Liver (tissue), 9 donors: Measurements from ENCODE around the gene DNAI4. TPM values are rescaled to one million over a fixed set of nuclear protein-coding genes. Genes with fewer than 3 reads are reported as not detected.
A peak's percentile ranks its signal among the peaks of the same experiment; 100 is the strongest.

Experiments
- DNase-seq: peaks from one replicate; pipeline ENCODE4 v3.0.0-alpha.2; 2017; ENCODE audit warnings: low spot score
- H3K27ac ChIP-seq, 2 donors: one replicate each; pipeline ENCODE4 v1.7.0; 2013; ENCODE audit warnings: inconsistent platforms in 2 of 2, low read length in 2 of 2, control low read depth in 1 of 2, low read depth in 1 of 2, mild to moderate bottlenecking in 1 of 2
- H3K27me3 ChIP-seq, 4 donors: one replicate each; pipeline versions ENCODE4 v1.6.1 to v1.7.0; 2013; ENCODE audit warnings: low read length in 3 of 4, inconsistent platforms in 1 of 4, mild to moderate bottlenecking in 1 of 4, moderate library complexity in 1 of 4; ENCODE audit not compliant: control insufficient read depth in 4 of 4, insufficient read depth in 4 of 4
- H3K36me3 ChIP-seq, 4 donors: one replicate each; pipeline versions ENCODE4 v1.6.1 to v1.7.0; 2013; ENCODE audit warnings: low read length in 3 of 4, mild to moderate bottlenecking in 3 of 4, low read depth in 1 of 4, moderate library complexity in 1 of 4; ENCODE audit not compliant: control insufficient read depth in 4 of 4, insufficient read depth in 3 of 4
- H3K4me1 ChIP-seq, 4 donors: one replicate each; pipeline versions ENCODE4 v1.6.1 to v1.7.0; 2013; ENCODE audit warnings: low read length in 3 of 4, mild to moderate bottlenecking in 3 of 4, moderate library complexity in 1 of 4; ENCODE audit not compliant: control insufficient read depth in 4 of 4, insufficient read depth in 4 of 4
- H3K4me3 ChIP-seq, 3 donors: one replicate each; pipeline versions ENCODE4 v1.6.1 to v1.7.0; 2013; ENCODE audit warnings: low read length in 3 of 3, control low read depth in 1 of 3, low read depth in 1 of 3, mild to moderate bottlenecking in 1 of 3
- H3K9ac ChIP-seq, 2 donors: one replicate each; pipeline ENCODE4 v1.7.0; 2013; ENCODE audit warnings: low read length in 2 of 2, mild to moderate bottlenecking in 2 of 2, moderate library complexity in 2 of 2, control low read depth in 1 of 2, low read depth in 1 of 2
- H3K9me3 ChIP-seq, 4 donors: one replicate each; pipeline versions ENCODE4 v1.6.1 to v1.7.0; 2013; ENCODE audit warnings: low read length in 3 of 4; ENCODE audit not compliant: control insufficient read depth in 4 of 4
- EGR1 ChIP-seq, 2 donors: IDR thresholded peaks; 2 replicates each; pipeline ENCODE4 v1.6.1; 2016 to 2018; ENCODE audit warnings: antibody characterized with exemption in 2 of 2, low read depth in 2 of 2
- FOXA1 ChIP-seq: IDR thresholded peaks from 2 replicates; pipeline ENCODE4 v1.6.1; 2016; ENCODE audit warnings: antibody characterized with exemption
- FOXA2 ChIP-seq: IDR thresholded peaks from 2 replicates; pipeline ENCODE4 v1.6.1; 2016; ENCODE audit warnings: antibody characterized with exemption
- HNF4A ChIP-seq, 2 donors: conservative IDR thresholded peaks; 2 replicates each; pipeline ENCODE4 v1.6.1; 2016; ENCODE audit warnings: antibody characterized with exemption in 2 of 2, mild to moderate bottlenecking in 2 of 2
- HNF4G ChIP-seq: IDR thresholded peaks from 2 replicates; pipeline ENCODE4 v1.6.1; 2016; ENCODE audit warnings: antibody characterized with exemption
- JUND ChIP-seq, 2 donors: IDR thresholded peaks; 2 replicates each; pipeline ENCODE4 v1.6.1; 2016; ENCODE audit warnings: antibody characterized with exemption in 2 of 2
- NR2F2 ChIP-seq: IDR thresholded peaks from 2 replicates; pipeline ENCODE4 v1.6.1; 2016; ENCODE audit warnings: antibody characterized with exemption
- RAD21 ChIP-seq, 2 donors: IDR thresholded peaks; 2 replicates each; pipeline ENCODE4 v1.6.1; 2016; ENCODE audit warnings: antibody characterized with exemption in 2 of 2, mild to moderate bottlenecking in 2 of 2
- RXRA ChIP-seq, 2 donors: IDR thresholded peaks; 2 replicates each; pipeline ENCODE4 v1.6.1; 2017 to 2018; ENCODE audit warnings: antibody characterized with exemption in 2 of 2, mild to moderate bottlenecking in 1 of 2
- SP1 ChIP-seq: IDR thresholded peaks from 2 replicates; pipeline ENCODE4 v1.6.1; 2018; ENCODE audit warnings: antibody characterized with exemption, mild to moderate bottlenecking
- TAF1 ChIP-seq: conservative IDR thresholded peaks from 2 replicates; pipeline ENCODE4 v1.6.1; 2016; ENCODE audit warnings: antibody characterized with exemption, mild to moderate bottlenecking
- YY1 ChIP-seq: IDR thresholded peaks from 2 replicates; pipeline ENCODE4 v1.6.1; 2016; ENCODE audit warnings: antibody characterized with exemption, mild to moderate bottlenecking
- WGBS: extraction: QIAGEN DNeasy Blood & Tissue Kit; methylation state at CpG from one replicate; pipeline ENCODE4 v1.1.7; 2013; 5-methylcytosine and 5-hydroxymethylcytosine counted together
- polyA plus RNA-seq, 2 donors: library from polyadenylated mRNA; stranded (reverse) in 1 of 2; unstranded in 1 of 2; fragments of 200-250 nt in 1 of 2; fragments of >200 nt in 1 of 2; fragmentation: Nextera tagmentation in 1 of 2; extraction: Ambion mirVana in 1 of 2; gene quantifications; one replicate each; pipeline versions ENCODE4 v1.2.1 to v1.2.3, GENCODE V29; 2013 to 2015
- total RNA-seq, 2 donors: library from RNA; depleted of rRNA; stranded (reverse); fragments of >200 nt; gene quantifications; one replicate each; pipeline ENCODE4 v1.2.3, GENCODE V29; 2014
- TF ChIP-seq, protein P1 (sequence below): IDR thresholded peaks from 2 replicates; pipeline ENCODE4 v1.6.1; 2016; ENCODE audit warnings: antibody characterized with exemption
- TF ChIP-seq, protein P2 (sequence below): fragments of 150-350 bp; IDR thresholded peaks from 2 replicates; pipeline ENCODE4 v1.5.1; 2017; ENCODE audit warnings: improper control_type of control experiment, low read depth, low read length; ENCODE audit not compliant: missing input control
- TF ChIP-seq, protein P3 (sequence below): IDR thresholded peaks from 2 replicates; pipeline ENCODE4 v1.6.1; 2016; ENCODE audit warnings: antibody characterized with exemption
- TF ChIP-seq, protein P4 (sequence below): IDR thresholded peaks from 2 replicates; pipeline ENCODE4 v1.6.1; 2016; ENCODE audit warnings: antibody characterized with exemption, mild to moderate bottlenecking
- donor health status: healthy.
- donor health status: healthy.
- donor health status: healthy.
- donor health status: healthy.
- donor health status: healthy.

The DNAI4 gene
- total and polyA plus RNA-seq, 4 donors, result 0.42 to 1.8 (median 0.84) TPM

DNA sequence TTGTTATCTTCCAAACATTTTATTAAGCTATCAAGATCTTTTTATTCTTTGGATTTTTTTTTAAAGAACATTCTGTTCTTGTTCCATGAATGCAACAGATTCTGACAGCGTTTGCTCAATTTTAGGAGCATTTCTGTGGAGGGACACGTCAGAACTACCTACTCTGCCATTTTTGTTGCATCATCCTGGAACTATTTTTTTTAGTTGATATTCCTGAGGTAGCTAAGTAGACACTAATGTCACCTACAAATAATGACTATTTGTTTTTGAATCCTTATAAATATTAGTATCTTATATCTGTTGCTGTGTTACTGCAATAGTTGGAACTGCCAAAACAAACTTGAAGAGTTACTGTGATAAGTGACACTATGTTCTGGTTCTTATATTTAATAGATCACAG lies 57.2 kb downstream of the DNAI4 start:
- WGBS, result 82% methylated on average over 2 of the region's 2 CpGs

DNA sequence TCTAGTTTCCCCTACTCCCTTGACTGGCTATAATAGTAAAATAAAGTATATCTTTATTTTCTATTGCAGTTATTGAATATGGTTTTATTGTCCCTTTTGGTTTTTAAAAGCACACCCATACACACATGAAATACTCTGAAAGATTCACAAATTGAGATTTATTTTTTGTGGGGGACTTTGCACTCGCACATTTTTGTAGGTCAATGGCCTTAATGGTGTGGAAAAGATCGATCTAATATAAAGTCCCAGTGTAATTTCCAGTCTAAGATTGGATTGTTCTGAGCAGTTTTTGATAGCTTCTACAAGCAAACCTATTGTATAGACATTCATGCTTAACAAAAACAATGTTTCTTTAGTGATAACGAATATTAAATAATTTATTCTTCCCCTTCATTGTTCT lies 64.1 kb downstream of the DNAI4 start:
- Histone ChIP-seq H3K4me3 (no peak overlapping the region), H3K27ac (no peak overlapping the region), H3K36me3 (no peaks in the 10 kb centered on the region), H3K27me3 (no peaks in the 10 kb centered on the region), H3K9me3 (no peaks in the 10 kb centered on the region), H3K4me1 (peaks cover 0 to 4% (median 0%) of the 10 kb centered on the region in 4 donors), H3K9ac (no peak overlapping the region)
- 70% methylated on average over 3 of the region's 3 CpGs for WGBS
- DNase-seq, result no peak
- TF ChIP-seq HNF4A (conservative IDR thresholded peaks at IDR 0.05) (peak; percentile 42 to 51), RXRA (IDR thresholded peaks at IDR 0.05) (peak in 1 of 2 donors; percentile 37), FOXA1 (no peak)

More for the DNA sequence above, 57.2 kb downstream of the DNAI4 start:
- no peaks in the 10 kb centered on the region for H3K36me3 ChIP-seq
- no peak for DNase-seq
- H3K4me3 ChIP-seq, result no peak overlapping the region
- no peaks in the 10 kb centered on the region for H3K4me1 ChIP-seq
- H3K9ac ChIP-seq, result no peak overlapping the region
- no peaks in the 10 kb centered on the region for H3K9me3 ChIP-seq
- TF ChIP-seq FOXA1, result no peak
- TF ChIP-seq RAD21 (IDR thresholded peaks at IDR 0.05), result no peak
- TF ChIP-seq EGR1 (IDR thresholded peaks at IDR 0.05; ENCODE audit: low read depth in 2 of 2), result no peak
- no peak for TF ChIP-seq SP1
- TF ChIP-seq, protein P1, sequence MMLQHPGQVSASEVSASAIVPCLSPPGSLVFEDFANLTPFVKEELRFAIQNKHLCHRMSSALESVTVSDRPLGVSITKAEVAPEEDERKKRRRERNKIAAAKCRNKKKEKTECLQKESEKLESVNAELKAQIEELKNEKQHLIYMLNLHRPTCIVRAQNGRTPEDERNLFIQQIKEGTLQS, result no peak
- no peak for TF ChIP-seq YY1
- TF ChIP-seq, protein P2, sequence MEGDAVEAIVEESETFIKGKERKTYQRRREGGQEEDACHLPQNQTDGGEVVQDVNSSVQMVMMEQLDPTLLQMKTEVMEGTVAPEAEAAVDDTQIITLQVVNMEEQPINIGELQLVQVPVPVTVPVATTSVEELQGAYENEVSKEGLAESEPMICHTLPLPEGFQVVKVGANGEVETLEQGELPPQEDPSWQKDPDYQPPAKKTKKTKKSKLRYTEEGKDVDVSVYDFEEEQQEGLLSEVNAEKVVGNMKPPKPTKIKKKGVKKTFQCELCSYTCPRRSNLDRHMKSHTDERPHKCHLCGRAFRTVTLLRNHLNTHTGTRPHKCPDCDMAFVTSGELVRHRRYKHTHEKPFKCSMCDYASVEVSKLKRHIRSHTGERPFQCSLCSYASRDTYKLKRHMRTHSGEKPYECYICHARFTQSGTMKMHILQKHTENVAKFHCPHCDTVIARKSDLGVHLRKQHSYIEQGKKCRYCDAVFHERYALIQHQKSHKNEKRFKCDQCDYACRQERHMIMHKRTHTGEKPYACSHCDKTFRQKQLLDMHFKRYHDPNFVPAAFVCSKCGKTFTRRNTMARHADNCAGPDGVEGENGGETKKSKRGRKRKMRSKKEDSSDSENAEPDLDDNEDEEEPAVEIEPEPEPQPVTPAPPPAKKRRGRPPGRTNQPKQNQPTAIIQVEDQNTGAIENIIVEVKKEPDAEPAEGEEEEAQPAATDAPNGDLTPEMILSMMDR, result no peak
- TF ChIP-seq, protein P3, sequence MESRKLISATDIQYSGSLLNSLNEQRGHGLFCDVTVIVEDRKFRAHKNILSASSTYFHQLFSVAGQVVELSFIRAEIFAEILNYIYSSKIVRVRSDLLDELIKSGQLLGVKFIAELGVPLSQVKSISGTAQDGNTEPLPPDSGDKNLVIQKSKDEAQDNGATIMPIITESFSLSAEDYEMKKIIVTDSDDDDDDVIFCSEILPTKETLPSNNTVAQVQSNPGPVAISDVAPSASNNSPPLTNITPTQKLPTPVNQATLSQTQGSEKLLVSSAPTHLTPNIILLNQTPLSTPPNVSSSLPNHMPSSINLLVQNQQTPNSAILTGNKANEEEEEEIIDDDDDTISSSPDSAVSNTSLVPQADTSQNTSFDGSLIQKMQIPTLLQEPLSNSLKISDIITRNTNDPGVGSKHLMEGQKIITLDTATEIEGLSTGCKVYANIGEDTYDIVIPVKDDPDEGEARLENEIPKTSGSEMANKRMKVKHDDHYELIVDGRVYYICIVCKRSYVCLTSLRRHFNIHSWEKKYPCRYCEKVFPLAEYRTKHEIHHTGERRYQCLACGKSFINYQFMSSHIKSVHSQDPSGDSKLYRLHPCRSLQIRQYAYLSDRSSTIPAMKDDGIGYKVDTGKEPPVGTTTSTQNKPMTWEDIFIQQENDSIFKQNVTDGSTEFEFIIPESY, result no peak
- no peak for TF ChIP-seq HNF4G
- TF ChIP-seq RXRA (IDR thresholded peaks at IDR 0.05), result no peak
- no peak for TF ChIP-seq NR2F2
- TF ChIP-seq HNF4A (conservative IDR thresholded peaks at IDR 0.05), result no peak
- TF ChIP-seq JUND (IDR thresholded peaks at IDR 0.05), result no peak
- no peaks in the 10 kb centered on the region for H3K27me3 ChIP-seq
- H3K27ac ChIP-seq, result no peak overlapping the region

DNA sequence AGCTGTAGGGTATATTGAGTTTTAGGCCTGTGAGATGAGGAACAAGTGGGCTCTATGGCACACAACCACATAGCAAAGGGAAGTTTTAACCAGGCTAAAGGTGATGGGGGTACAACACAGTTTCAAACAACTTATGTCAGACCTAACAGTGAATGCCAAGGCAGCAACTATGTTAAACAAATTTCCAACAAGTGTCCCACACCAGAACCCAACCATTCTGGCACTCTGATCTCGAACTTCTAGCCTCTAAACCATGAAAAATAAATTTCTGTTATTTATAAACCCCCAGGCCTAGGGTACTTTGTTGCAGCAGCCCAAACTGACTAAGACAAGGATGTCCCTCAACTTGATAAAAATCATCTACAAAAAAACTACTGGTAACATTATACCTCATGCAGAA lies 71.3 kb downstream of the DNAI4 start:
- Histone ChIP-seq H3K4me1 (no peaks in the 10 kb centered on the region), H3K27me3 (no peaks in the 10 kb centered on the region), H3K4me3 (no peak overlapping the region), H3K36me3 (no peaks in the 10 kb centered on the region), H3K9me3 (no peaks in the 10 kb centered on the region), H3K27ac (no peak overlapping the region), H3K9ac (no peak overlapping the region)
- DNase-seq, result no peak
- WGBS, result 82% methylated on average over 1 of the region's 1 CpG
- TF ChIP-seq YY1 (no peak), EGR1 (IDR thresholded peaks at IDR 0.05; ENCODE audit: low read depth in 2 of 2) (no peak), FOXA2 (no peak), RAD21 (IDR thresholded peaks at IDR 0.05) (no peak), TAF1 (no peak)
- TF ChIP-seq, protein P4, sequence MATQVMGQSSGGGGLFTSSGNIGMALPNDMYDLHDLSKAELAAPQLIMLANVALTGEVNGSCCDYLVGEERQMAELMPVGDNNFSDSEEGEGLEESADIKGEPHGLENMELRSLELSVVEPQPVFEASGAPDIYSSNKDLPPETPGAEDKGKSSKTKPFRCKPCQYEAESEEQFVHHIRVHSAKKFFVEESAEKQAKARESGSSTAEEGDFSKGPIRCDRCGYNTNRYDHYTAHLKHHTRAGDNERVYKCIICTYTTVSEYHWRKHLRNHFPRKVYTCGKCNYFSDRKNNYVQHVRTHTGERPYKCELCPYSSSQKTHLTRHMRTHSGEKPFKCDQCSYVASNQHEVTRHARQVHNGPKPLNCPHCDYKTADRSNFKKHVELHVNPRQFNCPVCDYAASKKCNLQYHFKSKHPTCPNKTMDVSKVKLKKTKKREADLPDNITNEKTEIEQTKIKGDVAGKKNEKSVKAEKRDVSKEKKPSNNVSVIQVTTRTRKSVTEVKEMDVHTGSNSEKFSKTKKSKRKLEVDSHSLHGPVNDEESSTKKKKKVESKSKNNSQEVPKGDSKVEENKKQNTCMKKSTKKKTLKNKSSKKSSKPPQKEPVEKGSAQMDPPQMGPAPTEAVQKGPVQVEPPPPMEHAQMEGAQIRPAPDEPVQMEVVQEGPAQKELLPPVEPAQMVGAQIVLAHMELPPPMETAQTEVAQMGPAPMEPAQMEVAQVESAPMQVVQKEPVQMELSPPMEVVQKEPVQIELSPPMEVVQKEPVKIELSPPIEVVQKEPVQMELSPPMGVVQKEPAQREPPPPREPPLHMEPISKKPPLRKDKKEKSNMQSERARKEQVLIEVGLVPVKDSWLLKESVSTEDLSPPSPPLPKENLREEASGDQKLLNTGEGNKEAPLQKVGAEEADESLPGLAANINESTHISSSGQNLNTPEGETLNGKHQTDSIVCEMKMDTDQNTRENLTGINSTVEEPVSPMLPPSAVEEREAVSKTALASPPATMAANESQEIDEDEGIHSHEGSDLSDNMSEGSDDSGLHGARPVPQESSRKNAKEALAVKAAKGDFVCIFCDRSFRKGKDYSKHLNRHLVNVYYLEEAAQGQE, result no peak
